Muscle of leg (tissue), 11 donors: ENCODE data around the gene RTL5. TPM values are rescaled to one million over a fixed set of nuclear protein-coding genes. Genes with fewer than 3 reads are reported as not detected.
A peak's percentile ranks its signal among the peaks of the same experiment; 100 is the strongest.

Experiments
- DNase-seq: peaks from one replicate; pipeline ENCODE4 v3.0.0; 2013
- H3K27ac ChIP-seq: one replicate; pipeline ENCODE4 v1.5.1; 2013; ENCODE audit warnings: mild to moderate bottlenecking, low read length, control low read depth
- H3K27me3 ChIP-seq: one replicate; pipeline ENCODE4 v1.6.1; 2013; ENCODE audit warnings: low read length; ENCODE audit not compliant: control insufficient read depth, insufficient read depth
- H3K36me3 ChIP-seq: one replicate; pipeline ENCODE4 v1.6.1; 2013; ENCODE audit warnings: low read length; ENCODE audit not compliant: control insufficient read depth, insufficient read depth
- H3K4me1 ChIP-seq: one replicate; pipeline ENCODE4 v1.6.1; 2013; ENCODE audit warnings: low read length; ENCODE audit not compliant: control insufficient read depth, insufficient read depth
- H3K4me3 ChIP-seq: one replicate; pipeline ENCODE4 v1.5.1; 2013; ENCODE audit warnings: low read length, control low read depth
- H3K9me3 ChIP-seq: replicated peaks from 2 replicates; pipeline ENCODE4 v1.6.1; 2013; ENCODE audit warnings: low read depth, low read length; ENCODE audit not compliant: control insufficient read depth
- WGBS: methylation state at CpG from one replicate; pipeline ENCODE4 v1.1.5; 2013; ENCODE audit warnings: missing lambda C conversion rate; ENCODE audit not compliant: insufficient coverage; 5-methylcytosine and 5-hydroxymethylcytosine counted together
- polyA plus RNA-seq, 8 donors: library from polyadenylated mRNA; unstranded; fragments of 120-200 nt; gene quantifications; one replicate each; pipeline versions ENCODE4 v1.2.1 to v1.2.3, GENCODE V29; 2013; ENCODE audit warnings: inconsistent platforms in 1 of 8, low replicate concordance in 1 of 8; ENCODE audit not compliant: insufficient read length in 8 of 8, insufficient read depth in 1 of 8
- total RNA-seq: library from RNA; stranded (reverse); fragments of 120-200 nt; gene quantifications from one replicate; pipeline ENCODE4 v1.2.4, GENCODE V29; 2013

Gene RTL5
- total and polyA plus RNA-seq, 9 donors: 3.6 to 16.3 (median 11.9) TPM

DNA sequence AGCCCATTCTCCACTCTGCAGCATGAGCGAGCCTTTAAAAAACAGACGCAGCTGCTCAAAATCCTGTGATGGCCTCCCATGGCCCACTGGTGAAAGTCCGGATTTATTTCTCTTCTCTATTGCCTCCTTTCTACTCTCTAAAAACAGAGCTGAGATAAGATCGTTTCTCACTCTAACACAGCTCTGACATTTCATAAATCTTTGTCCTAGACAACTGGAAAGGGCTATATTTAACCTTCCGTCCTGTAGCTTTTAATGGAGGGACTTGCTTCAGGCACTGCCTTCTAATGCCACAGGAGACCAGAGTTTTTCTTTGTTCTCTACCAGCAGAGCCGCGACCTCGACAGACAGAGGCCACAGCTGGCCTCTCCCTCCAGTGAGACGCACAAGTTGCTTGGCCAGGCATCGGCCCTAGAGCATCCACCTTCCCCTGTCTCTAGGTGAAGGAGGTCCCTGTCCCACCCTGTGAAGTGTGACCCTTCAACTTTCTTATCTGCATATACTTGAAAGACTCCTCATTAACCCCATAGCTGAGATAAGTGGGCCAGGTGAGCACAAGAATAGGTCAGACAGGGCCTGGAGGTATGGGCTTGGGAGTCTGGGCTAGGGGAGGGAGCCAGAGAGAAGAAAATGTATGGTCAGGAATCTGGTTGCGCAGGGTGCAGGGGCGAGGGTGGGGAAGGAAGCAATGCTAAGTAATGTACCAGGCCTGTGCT is 50.0 kb downstream of the RTL5 start:
- Histone ChIP-seq H3K4me3 (no peak overlapping the region), H3K27me3 (peaks cover 55% of the 10 kb centered on the region)
- WGBS: 63% methylated on average over 9 of the region's 12 CpGs

DNA sequence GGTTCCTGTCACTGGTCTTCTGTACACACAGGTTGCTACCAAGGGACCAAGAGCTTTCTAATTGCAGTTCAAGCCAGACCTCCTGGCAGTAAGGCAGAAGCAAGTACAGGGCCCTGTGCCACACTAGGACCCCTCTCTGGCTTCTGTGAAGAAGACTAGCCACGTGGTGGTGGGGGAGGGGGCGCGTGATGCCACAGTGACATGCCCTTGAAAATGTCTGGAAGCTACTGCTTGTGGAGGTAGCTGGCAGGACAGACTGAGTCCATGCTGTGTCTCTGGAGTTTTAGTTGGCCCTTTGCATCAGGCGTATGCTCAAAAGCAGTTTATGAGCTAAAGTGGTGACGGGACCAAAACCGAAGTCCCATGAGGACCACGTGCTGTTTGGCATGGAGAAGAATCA is 50.9 kb downstream of the RTL5 start:
- Histone ChIP-seq H3K4me1 (peaks cover 21% of the 10 kb centered on the region), H3K27me3 (peaks cover 56% of the 10 kb centered on the region), H3K9me3 (no peaks in the 10 kb centered on the region), H3K36me3 (no peaks in the 10 kb centered on the region), H3K27ac (no peak overlapping the region), H3K4me3 (no peak overlapping the region)
- WGBS: 79% methylated on average over 7 of the region's 7 CpGs
- DNase-seq: no peak

More for the DNA sequence above, 50.0 kb downstream of the RTL5 start:
- peak overlapping the region; percentile 69 for H3K27ac ChIP-seq
- H3K9me3 ChIP-seq: no peaks in the 10 kb centered on the region
- H3K36me3 ChIP-seq: no peaks in the 10 kb centered on the region
- H3K4me1 ChIP-seq: peaks cover 21% of the 10 kb centered on the region
- DNase-seq: no peak

DNA sequence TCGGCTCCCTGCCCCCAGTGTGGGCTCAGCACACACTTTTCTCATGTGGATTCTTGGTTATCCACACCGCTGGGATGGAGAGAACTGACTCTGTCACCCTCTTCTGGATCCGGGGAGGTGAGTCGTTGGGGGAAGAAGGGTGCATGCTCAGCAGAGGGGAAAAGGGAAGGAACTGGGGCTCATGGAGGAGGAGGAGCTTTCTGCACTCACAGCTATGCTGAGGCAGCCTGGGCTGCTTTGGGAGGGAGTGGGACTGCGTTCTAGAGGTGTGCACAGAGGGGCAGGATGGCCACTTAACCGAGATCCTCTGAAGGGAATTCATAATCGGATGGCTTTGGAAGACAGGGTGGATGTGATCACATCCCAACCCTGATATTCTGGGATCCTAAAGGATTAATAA is 51.6 kb downstream of the RTL5 start:
- Histone ChIP-seq H3K4me3 (peak overlapping the region; percentile 15), H3K9me3 (no peaks in the 10 kb centered on the region), H3K4me1 (peaks cover 21% of the 10 kb centered on the region), H3K27me3 (peaks cover 59% of the 10 kb centered on the region), H3K27ac (peak overlapping the region; percentile 74), H3K36me3 (no peaks in the 10 kb centered on the region)
- DNase-seq: no peak
- 66% methylated on average over 7 of the region's 7 CpGs for WGBS

DNA sequence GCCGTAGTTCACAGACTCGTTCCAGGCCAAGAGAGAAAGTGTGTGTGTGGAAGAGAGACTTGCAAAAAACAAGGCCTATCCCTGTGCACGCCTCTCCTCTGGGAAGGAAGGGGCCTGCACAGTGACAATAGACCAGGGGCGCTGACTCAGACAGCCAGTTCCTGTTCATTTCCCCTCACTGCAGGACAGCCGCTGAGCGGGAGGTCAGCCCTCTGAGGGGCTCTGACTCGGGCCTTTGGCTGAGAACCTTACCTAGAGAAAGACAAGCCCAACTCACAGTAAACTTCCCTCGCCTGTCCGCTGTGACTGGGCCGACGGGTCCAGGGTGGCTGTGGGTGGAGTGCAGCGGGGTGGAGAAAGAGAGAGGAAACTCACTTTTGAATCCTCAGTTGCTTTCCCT is 52.1 kb downstream of the RTL5 start:
- Histone ChIP-seq H3K9me3 (no peaks in the 10 kb centered on the region), H3K4me3 (no peak overlapping the region), H3K36me3 (no peaks in the 10 kb centered on the region), H3K4me1 (peaks cover 21% of the 10 kb centered on the region), H3K27me3 (peaks cover 56% of the 10 kb centered on the region), H3K27ac (peak overlapping the region; percentile 74)
- WGBS: 56% methylated on average over 7 of the region's 12 CpGs
- peak; percentile 59 for DNase-seq

DNA sequence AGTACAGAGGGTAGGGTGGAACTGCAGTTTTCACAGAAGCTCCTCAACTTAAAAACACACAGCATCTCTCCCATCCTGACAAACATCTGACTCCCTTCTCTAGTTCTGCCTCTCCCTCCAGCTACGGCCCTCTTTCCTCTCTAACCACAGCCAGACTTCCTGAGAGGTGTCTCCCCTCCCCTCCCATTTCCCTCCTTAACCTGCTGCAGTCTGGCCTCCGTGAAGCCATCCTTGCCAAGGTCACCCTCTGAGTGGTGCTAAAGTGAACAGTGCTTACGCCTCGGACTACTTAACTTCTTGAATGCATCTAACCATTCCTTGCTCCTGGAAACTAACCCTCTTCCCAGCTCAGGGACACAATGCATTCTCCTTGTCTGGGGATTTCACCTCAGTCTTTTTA is 53.3 kb downstream of the RTL5 start:
- Histone ChIP-seq H3K9me3 (no peaks in the 10 kb centered on the region), H3K36me3 (no peaks in the 10 kb centered on the region), H3K4me1 (peaks cover 21% of the 10 kb centered on the region), H3K27ac (no peak overlapping the region), H3K4me3 (no peak overlapping the region), H3K27me3 (peaks cover 53% of the 10 kb centered on the region)
- 56% methylated on average over 4 of the region's 4 CpGs for WGBS
- no peak for DNase-seq

Other genes starting within 250 kb of the RTL5 start
- 7.8 TPM for gene NHSL2, start 221.1 kb downstream of the RTL5 start, total RNA-seq
- gene NHSL2, start 221.1 kb downstream of the RTL5 start, polyA plus RNA-seq: 10 to 100 TPM in 1 of 8 donors, 1 to 10 TPM in 7; 6.6 to 11.1 (median 8.7) TPM
- 19.6 TPM for gene PIN4, start 49.8 kb upstream of the RTL5 start, total RNA-seq
- gene PIN4, start 49.8 kb upstream of the RTL5 start, polyA plus RNA-seq: 10 to 100 TPM; 25.1 to 40.0 (median 34.2) TPM
- gene ERCC6L, start 107.1 kb upstream of the RTL5 start, total RNA-seq: 1.5 TPM
- 1 to 10 TPM; 1.7 to 3.8 (median 2.6) TPM for gene ERCC6L, start 107.1 kb upstream of the RTL5 start, polyA plus RNA-seq
- 2,566 TPM for gene RPS4X, start 145.3 kb upstream of the RTL5 start, total RNA-seq
- 1,000 to 10,000 TPM; 1,955 to 2,411 (median 2,059) TPM for gene RPS4X, start 145.3 kb upstream of the RTL5 start, polyA plus RNA-seq
- gene CITED1, start 174.0 kb upstream of the RTL5 start, total RNA-seq: 26.8 TPM
- 10 to 100 TPM; 15.5 to 26.4 (median 20.4) TPM for gene CITED1, start 174.0 kb upstream of the RTL5 start, polyA plus RNA-seq